ENCODE data around the gene REG3G.
A peak's percentile ranks its signal among the peaks of the same experiment; 100 is the strongest.
"Not testable (repeated sequence)": the region's sequence is repeated elsewhere in the genome, so short reads cannot be mapped to it uniquely, and the experiment has no call there.

The REG3G gene

GRCh38 chr2:79026061-79026460 is 559 bp downstream of the REG3G start:
- no peak for DNase-seq

GRCh38 chr2:79039944-79040343 is 14.4 kb downstream of the REG3G start:
- no peak for DNase-seq

- DNase-seq: no peak
Measured at GRCh38 chr2:79041032-79041448, 15.5 kb downstream of the REG3G start.

- peak; percentile 86 for DNase-seq
Measured at GRCh38 chr2:79053486-79053885, 28.0 kb downstream of the REG3G start.

- not testable (repeated sequence) for DNase-seq
Measured at GRCh38 chr2:79054769-79055168, 29.3 kb downstream of the REG3G start.

- DNase-seq: no peak
Measured at GRCh38 chr2:79065201-79065600, 39.7 kb downstream of the REG3G start.

GRCh38 chr2:79071078-79071477 is 45.6 kb downstream of the REG3G start:
- no peak for DNase-seq
